Measurements from ENCODE around the gene EXOC6B. TPM values are rescaled to one million over a fixed set of nuclear protein-coding genes. Genes with fewer than 3 reads are reported as not detected.

EXOC6B gene
- total RNA-seq, 1 donor from 2014 or later, result 35.2 TPM

DNA sequence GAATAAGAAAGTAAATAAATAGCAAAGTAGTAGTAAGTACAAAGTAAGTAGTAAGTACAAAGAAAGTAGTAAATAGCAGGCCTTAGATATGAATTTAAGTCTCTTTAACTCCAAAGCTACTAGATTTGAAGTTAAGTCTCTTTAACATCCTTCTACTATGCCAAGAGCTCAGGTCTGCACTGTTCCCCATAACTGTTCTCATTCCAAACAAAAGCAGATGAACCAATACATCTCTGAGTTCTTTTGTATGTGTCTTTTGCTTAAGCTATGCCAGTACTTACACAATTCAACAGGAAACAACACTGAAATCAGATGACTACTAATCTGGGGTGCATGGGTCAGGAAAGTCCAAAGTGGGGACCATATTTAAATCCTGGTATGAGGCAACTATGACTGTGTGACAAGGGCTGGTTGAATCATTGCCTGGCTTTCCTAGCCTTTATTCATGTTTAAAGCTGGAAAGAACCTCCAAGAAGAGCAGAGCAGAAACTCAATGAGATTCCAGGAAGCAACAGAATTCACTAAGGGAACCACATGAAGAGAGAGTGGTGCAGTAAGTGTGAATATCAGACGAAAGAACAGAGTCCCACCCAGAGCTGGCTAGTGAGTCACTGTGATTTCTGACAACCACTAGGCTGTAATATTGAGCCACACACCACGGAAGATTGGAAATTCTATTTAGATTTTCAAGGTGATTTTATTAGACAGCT lies 627.1 kb downstream of the EXOC6B start:
- Histone ChIP-seq H3K4me1 (peaks cover 4% of the 10 kb centered on the region), H3K27me3 (no peaks in the 10 kb centered on the region), H3K9me3 (no peaks in the 10 kb centered on the region), H3K4me3 (no peak overlapping the region), H3K36me3 (no peaks in the 10 kb centered on the region), H3K27ac (no peak overlapping the region)
- TF ChIP-seq, protein P1, sequence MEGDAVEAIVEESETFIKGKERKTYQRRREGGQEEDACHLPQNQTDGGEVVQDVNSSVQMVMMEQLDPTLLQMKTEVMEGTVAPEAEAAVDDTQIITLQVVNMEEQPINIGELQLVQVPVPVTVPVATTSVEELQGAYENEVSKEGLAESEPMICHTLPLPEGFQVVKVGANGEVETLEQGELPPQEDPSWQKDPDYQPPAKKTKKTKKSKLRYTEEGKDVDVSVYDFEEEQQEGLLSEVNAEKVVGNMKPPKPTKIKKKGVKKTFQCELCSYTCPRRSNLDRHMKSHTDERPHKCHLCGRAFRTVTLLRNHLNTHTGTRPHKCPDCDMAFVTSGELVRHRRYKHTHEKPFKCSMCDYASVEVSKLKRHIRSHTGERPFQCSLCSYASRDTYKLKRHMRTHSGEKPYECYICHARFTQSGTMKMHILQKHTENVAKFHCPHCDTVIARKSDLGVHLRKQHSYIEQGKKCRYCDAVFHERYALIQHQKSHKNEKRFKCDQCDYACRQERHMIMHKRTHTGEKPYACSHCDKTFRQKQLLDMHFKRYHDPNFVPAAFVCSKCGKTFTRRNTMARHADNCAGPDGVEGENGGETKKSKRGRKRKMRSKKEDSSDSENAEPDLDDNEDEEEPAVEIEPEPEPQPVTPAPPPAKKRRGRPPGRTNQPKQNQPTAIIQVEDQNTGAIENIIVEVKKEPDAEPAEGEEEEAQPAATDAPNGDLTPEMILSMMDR (IDR thresholded peaks at IDR 0.05), result no peak
- no peak for DNase-seq
- intact Hi-C loops (cut with DNase I), result no loop called here
- ATAC-seq, result no peak

DNA sequence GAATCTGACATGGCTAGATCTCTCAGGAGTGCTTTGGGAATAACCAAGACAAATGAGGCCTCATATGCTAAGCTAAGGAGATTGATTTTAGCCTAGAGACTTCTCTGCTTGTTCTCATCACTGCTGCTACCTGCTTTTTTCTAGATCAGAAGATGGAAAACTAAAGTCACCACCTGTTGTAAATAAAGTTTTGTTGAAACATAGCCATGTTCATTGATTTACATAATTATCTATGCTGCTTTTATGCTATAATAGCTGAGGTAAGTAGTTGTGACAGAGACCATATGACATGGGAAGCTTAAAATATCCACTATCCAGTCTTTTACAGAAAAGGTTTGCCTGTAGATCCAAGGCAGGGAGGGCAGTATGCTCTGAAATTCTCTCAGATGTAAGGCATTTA lies 632.1 kb downstream of the EXOC6B start:
- intact Hi-C loops (cut with DNase I), result no loop called here
- Histone ChIP-seq H3K27me3 (no peaks in the 10 kb centered on the region), H3K4me1 (no peaks in the 10 kb centered on the region), H3K4me3 (no peak overlapping the region), H3K27ac (no peak overlapping the region), H3K9me3 (no peaks in the 10 kb centered on the region), H3K36me3 (no peaks in the 10 kb centered on the region)
- no peak for DNase-seq
- TF ChIP-seq, protein P1 (IDR thresholded peaks at IDR 0.05), result no peak
- no peak for ATAC-seq

DNA sequence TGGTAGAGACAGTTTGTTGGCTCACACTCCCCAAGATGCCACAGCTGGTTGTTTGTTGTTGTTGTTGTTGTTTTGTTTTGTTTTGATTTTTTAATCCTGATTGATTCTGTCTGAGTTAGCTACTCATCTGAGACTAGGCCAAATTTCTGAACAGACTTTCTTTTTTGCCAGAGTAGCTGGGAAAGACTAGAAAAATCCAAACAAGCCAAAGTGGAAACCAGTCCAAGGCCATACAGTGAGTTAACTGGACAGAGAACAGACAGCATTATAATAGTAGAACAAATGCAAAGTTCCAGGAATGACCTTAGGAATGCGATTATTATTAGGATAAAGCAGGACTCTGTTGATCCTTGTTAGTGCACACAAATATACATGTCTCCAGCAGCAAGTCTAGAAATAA lies 634.4 kb downstream of the EXOC6B start:
- ATAC-seq, result no peak
- no peaks in the 10 kb centered on the region for H3K27me3 ChIP-seq
- no peaks in the 10 kb centered on the region for H3K9me3 ChIP-seq
- H3K4me1 ChIP-seq, result no peaks in the 10 kb centered on the region
- H3K36me3 ChIP-seq, result no peaks in the 10 kb centered on the region
- no peak overlapping the region for H3K4me3 ChIP-seq
- TF ChIP-seq, protein P1 (IDR thresholded peaks at IDR 0.05), result no peak
- intact Hi-C loops (cut with DNase I), result no loop called here
- H3K27ac ChIP-seq, result no peak overlapping the region
- no peak for DNase-seq

DNA sequence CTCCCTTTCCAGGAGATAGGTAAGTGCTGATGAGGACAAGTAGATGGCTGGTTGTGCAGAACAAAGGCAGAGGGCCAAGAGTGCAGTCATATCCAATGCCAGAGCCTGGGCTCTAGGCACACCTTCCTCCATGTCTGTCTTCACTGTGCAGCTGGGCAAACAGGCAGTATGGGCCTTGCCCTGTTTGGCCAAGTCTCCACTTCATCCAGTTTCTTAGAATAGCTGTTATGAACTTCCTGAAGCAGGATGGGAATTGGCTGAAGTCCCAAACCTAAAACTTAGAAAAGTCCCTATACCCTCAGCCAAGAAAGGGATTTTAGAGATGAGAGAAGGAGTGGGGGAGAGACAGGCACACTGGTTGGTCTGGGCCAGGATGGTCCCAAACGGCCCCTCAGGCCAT lies 640.6 kb downstream of the EXOC6B start:
- no peak for ATAC-seq
- Histone ChIP-seq H3K9me3 (no peaks in the 10 kb centered on the region), H3K27ac (no peak overlapping the region), H3K4me1 (no peaks in the 10 kb centered on the region), H3K27me3 (no peaks in the 10 kb centered on the region), H3K36me3 (no peaks in the 10 kb centered on the region), H3K4me3 (no peak overlapping the region)
- DNase-seq, result no peak
- intact Hi-C loops (cut with DNase I), result no loop called here
- TF ChIP-seq, protein P1 (IDR thresholded peaks at IDR 0.05), result no peak

DNA sequence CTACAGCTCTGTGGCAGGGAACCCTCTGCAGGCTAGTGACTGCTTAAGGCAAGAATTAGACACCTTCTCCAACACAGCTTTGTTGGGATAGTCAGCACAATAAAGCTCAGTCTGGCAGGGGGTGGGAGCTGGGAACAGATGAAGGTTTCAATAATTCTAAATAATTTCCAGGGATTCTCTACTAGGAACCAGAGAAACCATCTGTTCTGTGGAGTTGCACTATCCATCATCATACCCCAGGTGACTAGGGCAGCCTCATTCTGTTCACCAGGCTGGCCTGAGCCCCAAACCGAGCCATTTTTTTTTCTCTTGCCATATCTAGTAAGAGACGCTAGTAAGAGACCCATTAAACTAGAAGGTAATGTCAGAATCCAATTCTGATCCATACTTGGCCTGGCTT lies 642.4 kb downstream of the EXOC6B start:
- H3K36me3 ChIP-seq, result peaks cover 7% of the 10 kb centered on the region
- H3K9me3 ChIP-seq, result no peaks in the 10 kb centered on the region
- H3K27ac ChIP-seq, result no peak overlapping the region
- no peak for ATAC-seq
- intact Hi-C loops (cut with DNase I), result no loop called here
- DNase-seq, result no peak
- no peaks in the 10 kb centered on the region for H3K4me1 ChIP-seq
- no peak overlapping the region for H3K4me3 ChIP-seq
- H3K27me3 ChIP-seq, result no peaks in the 10 kb centered on the region
- TF ChIP-seq, protein P1 (IDR thresholded peaks at IDR 0.05), result no peak

DNA sequence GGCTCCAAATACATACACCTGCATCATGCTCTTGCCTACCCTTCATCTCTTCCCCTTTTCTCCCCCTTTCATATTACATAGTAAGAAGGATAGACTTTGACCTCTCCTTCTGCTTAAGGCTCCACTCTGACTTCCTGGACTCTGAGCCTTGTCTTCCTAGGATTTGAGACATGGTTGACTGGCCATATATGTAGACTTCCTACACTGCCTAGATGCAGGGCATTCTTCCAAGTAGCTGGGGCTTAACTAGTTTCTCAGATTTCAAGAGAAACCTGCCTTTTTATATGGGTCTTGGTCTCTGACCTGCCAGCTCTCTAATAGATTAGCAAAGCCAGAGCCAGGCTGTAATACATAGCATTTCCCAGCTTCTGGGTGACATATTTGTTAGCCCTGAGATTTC lies 642.8 kb downstream of the EXOC6B start:
- intact Hi-C loops (cut with DNase I), result no loop called here
- Histone ChIP-seq H3K9me3 (no peaks in the 10 kb centered on the region), H3K36me3 (peaks cover 11% of the 10 kb centered on the region), H3K4me3 (no peak overlapping the region), H3K4me1 (no peaks in the 10 kb centered on the region), H3K27ac (no peak overlapping the region), H3K27me3 (no peaks in the 10 kb centered on the region)
- TF ChIP-seq, protein P1 (IDR thresholded peaks at IDR 0.05), result no peak
- ATAC-seq, result no peak
- DNase-seq, result no peak

All from upper lobe of right lung (tissue), 1 donor.